Measurements from ENCODE around the gene SCN8A.

DNA sequence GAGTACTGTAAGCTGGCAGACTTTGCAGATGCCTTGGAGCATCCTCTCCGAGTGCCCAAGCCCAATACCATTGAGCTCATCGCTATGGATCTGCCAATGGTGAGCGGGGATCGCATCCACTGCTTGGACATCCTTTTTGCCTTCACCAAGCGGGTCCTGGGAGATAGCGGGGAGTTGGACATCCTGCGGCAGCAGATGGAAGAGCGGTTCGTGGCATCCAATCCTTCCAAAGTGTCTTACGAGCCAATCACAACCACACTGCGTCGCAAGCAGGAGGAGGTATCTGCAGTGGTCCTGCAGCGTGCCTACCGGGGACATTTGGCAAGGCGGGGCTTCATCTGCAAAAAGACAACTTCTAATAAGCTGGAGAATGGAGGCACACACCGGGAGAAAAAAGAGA, 215.9 kb downstream of the SCN8A start:
- no peak for TF ChIP-seq CTCF (IDR thresholded peaks at IDR 0.05)
- no peak for TF ChIP-seq MAFK (IDR thresholded peaks at IDR 0.05; ENCODE audit: partially characterized antibody)
- no peak for TF ChIP-seq MYC (IDR thresholded peaks at IDR 0.05; ENCODE audit: borderline replicate concordance, low read length)
- no peak for TF ChIP-seq POLR2A (IDR thresholded peaks at IDR 0.05; ENCODE audit: low read length)
- no peak for TF ChIP-seq ZNF302 (CRISPR knock-in tag; IDR thresholded peaks at IDR 0.05)
- no peak for TF ChIP-seq POLR2AphosphoS2 (conservative IDR thresholded peaks at IDR 0.05; ENCODE audit: low read length)
- no peak for TF ChIP-seq TP53 (CRISPR knock-in tag; IDR thresholded peaks at IDR 0.05)
- TF ChIP-seq NR3C1 (IDR thresholded peaks at IDR 0.05) = no peak
- no peak for TF ChIP-seq EP300 (IDR thresholded peaks at IDR 0.05)
- no peak for TF ChIP-seq JUNB (IDR thresholded peaks at IDR 0.05)

Measured in A549 (cell line).